Subcutaneous abdominal adipose tissue (tissue), 5 donors: ENCODE results near the gene ESYT1.

Experiments
- H3K27ac ChIP-seq: one replicate; pipeline ENCODE4 v1.7.0; 2013; ENCODE audit warnings: low read depth, mild to moderate bottlenecking, inconsistent platforms, low read length, moderate library complexity
- H3K27me3 ChIP-seq, 5 donors: one replicate each; pipeline ENCODE4 v1.7.0; 2013; ENCODE audit warnings: low read length in 5 of 5, inconsistent platforms in 1 of 5; ENCODE audit not compliant: control insufficient read depth in 5 of 5, insufficient read depth in 4 of 5
- H3K36me3 ChIP-seq, 5 donors: one replicate each; pipeline ENCODE4 v1.7.0; 2013; ENCODE audit warnings: low read length in 5 of 5; ENCODE audit not compliant: control insufficient read depth in 5 of 5, insufficient read depth in 5 of 5
- H3K4me1 ChIP-seq, 5 donors: one replicate each; pipeline ENCODE4 v1.7.0; 2013; ENCODE audit warnings: low read length in 5 of 5, mild to moderate bottlenecking in 3 of 5, moderate library complexity in 1 of 5; ENCODE audit not compliant: control insufficient read depth in 5 of 5, insufficient read depth in 5 of 5
- H3K4me3 ChIP-seq, 5 donors: one replicate each; pipeline ENCODE4 v1.7.0; 2013; ENCODE audit warnings: low read length in 5 of 5, low read depth in 1 of 5
- H3K9ac ChIP-seq, 5 donors: one replicate each; pipeline ENCODE4 v1.7.0; 2013; ENCODE audit warnings: low read length in 5 of 5, mild to moderate bottlenecking in 4 of 5, moderate library complexity in 3 of 5
- H3K9me3 ChIP-seq, 5 donors: one replicate each; pipeline ENCODE4 v1.7.0; 2013; ENCODE audit warnings: low read length in 5 of 5; ENCODE audit not compliant: control insufficient read depth in 5 of 5
- donor health status: healthy.
- donor health status: healthy.
- donor health status: healthy.
- donor health status: healthy.
- donor health status: healthy.

ESYT1 gene

GRCh38 chr12:56158926-56159461 lies 30.9 kb downstream of the ESYT1 start:
- H3K36me3 ChIP-seq: peaks cover 0 to 45% (median 45%) of the 10 kb centered on the region in 5 donors
- no peaks in the 10 kb centered on the region for H3K9me3 ChIP-seq
- H3K4me1 ChIP-seq: peaks cover 18 to 47% (median 43%) of the 10 kb centered on the region in 5 donors
- peak overlapping the region; percentile 93 to 98 (median 97) for H3K4me3 ChIP-seq
- peak overlapping the region; percentile 93 to 99 (median 96) for H3K9ac ChIP-seq
- H3K27ac ChIP-seq: peak overlapping the region; percentile 98
- H3K27me3 ChIP-seq: no peaks in the 10 kb centered on the region

DNA sequence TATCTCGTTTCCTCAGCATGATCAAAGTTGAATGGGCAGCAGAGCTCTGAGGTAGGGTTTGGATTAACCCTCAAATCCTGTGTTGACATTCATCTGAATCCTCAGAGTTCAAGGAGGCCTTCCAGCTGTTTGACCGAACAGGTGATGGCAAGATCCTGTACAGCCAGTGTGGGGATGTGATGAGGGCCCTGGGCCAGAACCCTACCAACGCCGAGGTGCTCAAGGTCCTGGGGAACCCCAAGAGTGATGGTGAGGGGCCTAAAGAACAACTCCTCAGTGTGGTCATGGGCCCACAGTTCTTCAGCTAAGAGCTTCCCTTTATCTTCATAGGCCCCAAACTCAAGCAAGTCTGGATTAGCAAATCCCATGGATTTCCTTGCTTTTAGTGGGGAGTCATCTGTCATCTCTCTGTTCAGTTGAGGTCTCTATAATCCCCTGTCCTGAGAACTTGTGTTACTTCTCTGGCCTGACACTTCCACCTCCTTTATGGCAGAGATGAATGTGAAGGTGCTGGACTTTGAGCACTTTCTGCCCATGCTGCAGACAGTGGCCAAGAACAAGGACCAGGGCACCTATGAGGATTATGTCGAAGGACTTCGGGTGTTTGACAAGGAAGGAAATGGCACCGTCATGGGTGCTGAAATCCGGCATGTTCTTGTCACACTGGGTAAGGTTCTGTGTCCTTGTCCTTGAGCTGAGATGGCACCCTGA lies 31.6 kb downstream of the ESYT1 start:
- Histone ChIP-seq H3K4me1 (peaks cover 18 to 47% (median 43%) of the 10 kb centered on the region in 5 donors), H3K36me3 (peaks cover 0 to 51% (median 50%) of the 10 kb centered on the region in 5 donors)

GRCh38 chr12:56160193-56160763 lies 32.2 kb downstream of the ESYT1 start:
- Histone ChIP-seq H3K27ac (peak overlapping the region; percentile 98), H3K4me3 (peak overlapping the region; percentile 93 to 98 (median 97)), H3K36me3 (peaks cover 0 to 58% (median 56%) of the 10 kb centered on the region in 5 donors)

More for the DNA sequence above, 31.6 kb downstream of the ESYT1 start:
- H3K4me3 ChIP-seq: peak overlapping the region; percentile 93 to 98 (median 97)
- H3K9ac ChIP-seq: peak overlapping the region; percentile 93 to 99 (median 96)
- H3K27ac ChIP-seq: peak overlapping the region; percentile 98
- H3K9me3 ChIP-seq: no peaks in the 10 kb centered on the region
- no peaks in the 10 kb centered on the region for H3K27me3 ChIP-seq

DNA sequence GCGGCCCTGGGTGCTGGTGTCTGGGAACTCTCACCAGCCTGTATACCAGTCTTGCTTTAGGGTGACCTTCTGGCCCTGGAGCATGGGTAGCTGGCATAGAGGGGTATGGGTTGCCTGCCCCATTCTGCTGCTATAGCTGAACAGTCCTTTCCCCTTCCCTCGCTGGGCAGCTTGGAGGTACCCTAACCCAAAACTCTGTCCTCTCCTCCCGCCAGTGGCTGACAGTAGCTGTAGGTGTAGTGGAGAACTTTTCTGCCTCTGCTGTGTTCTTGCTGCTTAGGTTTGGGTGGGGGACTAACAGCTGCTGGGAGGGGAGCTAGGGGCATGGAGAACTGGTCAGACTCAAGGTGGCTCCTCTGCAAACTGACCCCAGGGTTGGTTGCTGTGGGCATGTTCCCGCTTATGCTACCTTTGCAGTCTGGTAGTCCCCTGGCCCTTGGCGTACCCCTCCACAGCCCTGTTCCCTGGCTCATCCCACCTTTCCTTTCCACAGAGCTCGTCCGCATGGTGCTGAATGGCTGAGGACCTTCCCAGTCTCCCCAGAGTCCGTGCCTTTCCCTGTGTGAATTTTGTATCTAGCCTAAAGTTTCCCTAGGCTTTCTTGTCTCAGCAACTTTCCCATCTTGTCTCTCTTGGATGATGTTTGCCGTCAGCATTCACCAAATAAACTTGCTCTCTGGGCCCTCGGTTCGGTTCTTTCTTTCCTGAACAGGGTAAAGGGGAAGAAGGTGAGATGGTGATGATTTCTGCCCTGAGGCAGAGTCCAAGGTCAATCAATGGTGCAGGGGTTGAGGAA lies 33.0 kb downstream of the ESYT1 start:
- Histone ChIP-seq H3K27me3 (no peaks in the 10 kb centered on the region), H3K27ac (peak overlapping the region; percentile 98), H3K9me3 (no peaks in the 10 kb centered on the region), H3K9ac (peak overlapping the region; percentile 93 to 99 (median 96)), H3K4me3 (peak overlapping the region; percentile 93 to 98 (median 97)), H3K4me1 (peaks cover 18 to 54% (median 46%) of the 10 kb centered on the region in 5 donors), H3K36me3 (peaks cover 0 to 66% (median 63%) of the 10 kb centered on the region in 5 donors)

More at GRCh38 chr12:56160193-56160763, 32.2 kb downstream of the ESYT1 start:
- Histone ChIP-seq H3K9ac (peak overlapping the region; percentile 93 to 99 (median 96)), H3K9me3 (no peaks in the 10 kb centered on the region), H3K27me3 (no peaks in the 10 kb centered on the region), H3K4me1 (peaks cover 18 to 49% (median 45%) of the 10 kb centered on the region in 5 donors)

DNA sequence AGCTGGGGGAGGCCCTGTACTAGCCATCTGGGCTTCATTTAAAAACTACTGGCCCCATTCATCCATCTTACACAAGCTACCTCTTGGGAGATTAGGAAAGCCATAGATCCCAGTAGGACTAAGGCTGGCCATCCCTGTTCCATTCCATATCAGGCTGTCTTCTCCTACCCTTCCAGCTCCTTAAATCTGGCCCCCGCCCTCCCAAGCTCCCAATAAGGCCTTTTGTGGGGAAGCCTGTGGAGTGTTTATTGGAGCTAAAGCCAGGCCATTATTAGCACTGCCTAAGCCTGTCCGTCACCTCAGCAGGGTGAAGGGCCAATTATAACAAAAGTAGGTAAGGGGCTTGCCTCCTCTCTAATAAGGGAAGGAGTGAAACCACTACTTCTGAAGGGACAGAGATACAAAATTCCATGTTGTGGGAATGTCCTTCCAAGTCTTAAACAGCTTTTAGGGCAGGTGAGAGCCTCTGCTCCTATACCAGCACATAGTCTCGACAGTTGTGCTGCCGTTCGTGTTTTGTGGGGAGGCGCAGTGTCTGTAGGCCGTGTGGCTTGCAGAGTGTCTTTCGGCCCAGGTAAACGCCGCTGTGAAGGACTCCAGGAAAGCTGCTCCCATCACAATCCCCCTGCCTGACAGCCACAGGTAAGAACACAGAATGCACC lies 33.8 kb downstream of the ESYT1 start:
- peaks cover 0 to 73% (median 68%) of the 10 kb centered on the region in 5 donors for H3K36me3 ChIP-seq
- peak overlapping the region; percentile 98 for H3K27ac ChIP-seq
- H3K9ac ChIP-seq: peak overlapping the region in 3 of 5 donors; percentile 93 to 99 (median 98)
- H3K27me3 ChIP-seq: no peaks in the 10 kb centered on the region
- H3K9me3 ChIP-seq: no peaks in the 10 kb centered on the region
- H3K4me3 ChIP-seq: peak overlapping the region in 2 of 5 donors; percentile 93 to 97
- peaks cover 18 to 54% (median 45%) of the 10 kb centered on the region in 5 donors for H3K4me1 ChIP-seq

DNA sequence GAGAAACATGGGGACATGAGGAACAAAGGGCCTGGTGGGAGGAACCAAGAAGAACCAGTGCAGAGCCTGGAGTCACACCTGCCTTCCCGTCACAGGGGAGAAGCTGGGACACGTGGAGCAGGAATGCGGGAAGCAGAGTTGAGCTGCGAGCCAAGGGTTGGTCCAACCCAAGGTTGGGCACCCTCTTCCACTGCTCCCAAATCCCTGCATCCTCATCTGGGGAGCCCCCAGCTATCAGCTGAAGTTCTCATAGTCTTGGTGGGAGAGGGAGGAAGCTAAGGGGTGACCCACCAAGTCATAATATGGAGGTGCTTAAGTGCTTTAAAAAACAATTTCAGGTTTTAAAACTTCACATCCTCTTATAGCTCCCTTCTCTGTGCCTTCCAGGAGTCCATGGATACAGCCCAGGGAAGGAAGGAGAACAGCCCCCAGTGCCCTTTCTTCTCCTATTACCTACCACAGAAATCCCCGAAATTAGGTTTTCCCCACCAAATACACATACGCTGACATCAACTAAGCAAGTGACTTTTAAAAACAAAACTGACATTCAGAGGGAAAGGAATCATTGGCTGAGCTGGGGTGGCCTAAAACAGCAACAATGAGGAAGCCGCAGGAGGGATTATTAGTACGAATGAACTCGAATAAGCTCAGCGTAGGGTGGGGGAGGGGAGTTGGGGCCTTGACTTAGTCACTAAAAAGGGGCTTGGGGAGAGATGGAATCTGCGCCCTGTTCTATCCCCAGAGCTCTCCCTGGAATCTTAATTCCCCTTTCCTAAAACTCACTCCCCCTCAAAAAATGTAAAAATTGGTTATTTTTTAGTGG lies 34.6 kb downstream of the ESYT1 start:
- Histone ChIP-seq H3K4me1 (peaks cover 18 to 46% (median 37%) of the 10 kb centered on the region in 5 donors), H3K27ac (peak overlapping the region; percentile 33), H3K4me3 (no peak overlapping the region), H3K9me3 (no peaks in the 10 kb centered on the region), H3K27me3 (no peaks in the 10 kb centered on the region), H3K9ac (no peak overlapping the region), H3K36me3 (peaks cover 0 to 81% (median 73%) of the 10 kb centered on the region in 5 donors)

DNA sequence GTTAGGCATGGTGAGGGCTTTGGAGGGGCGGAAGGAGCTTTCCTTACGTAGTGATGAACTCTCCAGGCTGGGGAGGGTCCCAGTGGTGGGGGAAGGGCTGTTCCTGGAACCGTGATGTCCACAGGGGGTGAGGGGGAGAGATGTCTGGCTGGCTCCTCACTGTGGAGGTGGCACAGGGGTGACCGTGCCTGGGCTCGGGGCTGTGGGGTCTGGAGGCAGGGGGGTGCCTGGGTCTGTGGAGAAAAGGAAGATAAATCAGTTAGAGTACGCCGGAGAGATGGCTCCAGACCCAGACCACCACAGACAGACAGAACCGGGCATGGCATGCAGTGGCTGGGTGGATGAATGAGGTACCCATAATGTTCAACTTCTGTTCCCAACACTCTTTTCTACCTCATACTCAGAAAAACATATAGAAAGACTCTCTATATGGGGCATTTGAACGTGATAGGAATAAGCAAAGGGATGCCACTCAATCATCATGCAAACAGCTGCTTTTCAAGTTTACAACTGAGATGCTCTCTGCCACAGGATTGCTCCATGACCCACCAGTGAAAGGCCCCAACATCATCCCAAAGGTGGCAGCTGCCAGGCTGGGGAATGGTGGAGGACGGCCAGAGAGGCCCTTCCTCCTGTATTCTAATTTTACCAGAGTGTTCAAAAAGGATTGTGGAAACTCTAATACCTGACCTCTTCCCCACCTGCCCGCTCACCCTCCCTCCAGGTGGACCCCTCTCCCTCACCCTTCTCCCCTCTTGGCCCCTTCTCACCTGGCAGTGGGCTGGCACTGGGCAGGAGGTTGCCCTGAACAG lies 35.7 kb downstream of the ESYT1 start:
- Histone ChIP-seq H3K27me3 (no peaks in the 10 kb centered on the region), H3K4me3 (no peak overlapping the region), H3K9me3 (no peaks in the 10 kb centered on the region), H3K4me1 (peaks cover 18 to 40% (median 36%) of the 10 kb centered on the region in 5 donors), H3K36me3 (peaks cover 0 to 90% (median 79%) of the 10 kb centered on the region in 5 donors), H3K9ac (no peak overlapping the region), H3K27ac (peak overlapping the region; percentile 33)

DNA sequence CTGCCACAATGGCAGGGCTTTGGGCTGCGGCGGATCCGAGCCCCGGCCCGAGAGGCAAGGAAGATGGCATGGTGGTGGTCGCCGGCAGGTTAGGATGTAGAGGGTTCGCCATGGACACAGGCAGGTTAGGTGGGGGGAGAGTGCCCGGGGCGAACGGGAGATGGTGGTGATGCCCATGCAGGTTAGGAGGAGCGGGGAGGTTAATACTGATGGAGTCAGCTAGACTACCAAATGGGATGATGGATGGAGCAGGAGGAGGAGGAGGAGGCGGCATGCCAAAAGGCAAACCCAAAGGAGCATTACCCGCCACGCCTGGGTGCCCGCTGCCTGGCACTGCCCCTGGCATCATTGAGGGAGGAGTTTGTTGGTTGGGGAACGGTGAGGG lies 36.3 kb downstream of the ESYT1 start:
- Histone ChIP-seq H3K27ac (no peak overlapping the region), H3K4me1 (peaks cover 18 to 34% (median 32%) of the 10 kb centered on the region in 5 donors), H3K9me3 (no peaks in the 10 kb centered on the region), H3K27me3 (no peaks in the 10 kb centered on the region), H3K9ac (no peak overlapping the region), H3K36me3 (peaks cover 0 to 96% (median 83%) of the 10 kb centered on the region in 5 donors), H3K4me3 (no peak overlapping the region)
